ENCODE measurements around the gene NCL.

DNA sequence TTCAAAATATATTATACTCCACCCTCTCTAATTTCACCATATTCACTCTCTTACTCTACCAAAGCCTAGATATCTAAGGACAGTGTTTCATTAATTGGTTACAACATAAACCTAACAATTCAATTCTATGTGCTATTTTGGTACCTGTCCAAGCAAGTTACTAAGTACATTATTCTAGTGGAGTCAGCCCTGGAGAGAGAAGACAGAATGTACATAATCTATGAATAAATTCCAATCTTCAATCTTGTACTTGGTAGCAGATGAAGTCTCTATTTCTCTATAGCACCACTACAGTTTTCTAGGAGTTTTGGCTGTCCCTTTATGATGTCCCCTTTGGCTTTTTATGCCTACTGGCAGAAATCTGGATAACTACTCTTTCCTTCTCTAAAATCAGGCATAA lies 38.3 kb upstream of the NCL start:
- TF ChIP-seq, protein P1, sequence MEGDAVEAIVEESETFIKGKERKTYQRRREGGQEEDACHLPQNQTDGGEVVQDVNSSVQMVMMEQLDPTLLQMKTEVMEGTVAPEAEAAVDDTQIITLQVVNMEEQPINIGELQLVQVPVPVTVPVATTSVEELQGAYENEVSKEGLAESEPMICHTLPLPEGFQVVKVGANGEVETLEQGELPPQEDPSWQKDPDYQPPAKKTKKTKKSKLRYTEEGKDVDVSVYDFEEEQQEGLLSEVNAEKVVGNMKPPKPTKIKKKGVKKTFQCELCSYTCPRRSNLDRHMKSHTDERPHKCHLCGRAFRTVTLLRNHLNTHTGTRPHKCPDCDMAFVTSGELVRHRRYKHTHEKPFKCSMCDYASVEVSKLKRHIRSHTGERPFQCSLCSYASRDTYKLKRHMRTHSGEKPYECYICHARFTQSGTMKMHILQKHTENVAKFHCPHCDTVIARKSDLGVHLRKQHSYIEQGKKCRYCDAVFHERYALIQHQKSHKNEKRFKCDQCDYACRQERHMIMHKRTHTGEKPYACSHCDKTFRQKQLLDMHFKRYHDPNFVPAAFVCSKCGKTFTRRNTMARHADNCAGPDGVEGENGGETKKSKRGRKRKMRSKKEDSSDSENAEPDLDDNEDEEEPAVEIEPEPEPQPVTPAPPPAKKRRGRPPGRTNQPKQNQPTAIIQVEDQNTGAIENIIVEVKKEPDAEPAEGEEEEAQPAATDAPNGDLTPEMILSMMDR (IDR thresholded peaks at IDR 0.05), result no peak
- TF ChIP-seq POLR2A (IDR thresholded peaks at IDR 0.05), result no peak

Measured in thyroid gland (tissue), 4 donors.